Measurements from ENCODE around the gene ADGRV1.

- TF ChIP-seq CTCF (IDR thresholded peaks at IDR 0.05) (no peak), POLR2A (IDR thresholded peaks at IDR 0.05) (no peak), POLR2AphosphoS5 (IDR thresholded peaks at IDR 0.05) (no peak), EP300 (IDR thresholded peaks at IDR 0.05; ENCODE audit: low read depth) (no peak)
Measured at GRCh38 chr5:91132550-91132949, 574.0 kb downstream of the ADGRV1 start.
